ENCODE results near the gene HUNK. TPM values are rescaled to one million over a fixed set of nuclear protein-coding genes. Genes with fewer than 3 reads are reported as not detected.

The HUNK gene
- total and polyA plus RNA-seq, 2 of the 8 experiments (the other 6 are each of a cell fraction or from before 2014, with no cell fraction given): 1.9 to 10.2 TPM

- TF ChIP-seq MAFK (IDR thresholded peaks at IDR 0.05; ENCODE audit: low read depth, low read length) (no peak), CHD2 (IDR thresholded peaks at IDR 0.05; ENCODE audit: low read length) (no peak), BCL11A (IDR thresholded peaks at IDR 0.05; ENCODE audit: low read depth in 2 of 2, low read length in 2 of 2) (no peak), CHD7 (IDR thresholded peaks at IDR 0.05; ENCODE audit: insufficient replicate concordance, low read length) (no peak), EZH2 (IDR thresholded peaks at IDR 0.05; ENCODE audit: low read depth, low read length, severe bottlenecking) (no peak), CTBP2 (IDR thresholded peaks at IDR 0.05; ENCODE audit: borderline replicate concordance, insufficient read depth, insufficient read length, low read length) (no peak), RXRA (IDR thresholded peaks at IDR 0.05; ENCODE audit: insufficient read depth, low read depth, low read length) (no peak), JUND (IDR thresholded peaks at IDR 0.05; ENCODE audit: low read length) (no peak)
Measured at GRCh38 chr21:31873696-31874599, 1.1 kb downstream of the HUNK start (continued).
